GM23248 (cell line): Measurements from ENCODE around the gene TTBK2.

Experiments
- EZH2 ChIP-seq: fragments of 200-600 bp; sonication (generic); IDR thresholded peaks from 2 replicates; pipeline ENCODE4 v1.6.1; 2018; ENCODE audit warnings: antibody characterized with exemption, mild to moderate bottlenecking; ENCODE audit not compliant: insufficient read depth, poor library complexity, severe bottlenecking
- EZH2phosphoT487 ChIP-seq: fragments of 200-600 bp; sonication (generic); IDR thresholded peaks from 2 replicates; pipeline ENCODE4 v1.6.1; 2018; ENCODE audit warnings: antibody characterized with exemption, moderate library complexity, mild to moderate bottlenecking, low read depth; ENCODE audit not compliant: insufficient read depth

DNA sequence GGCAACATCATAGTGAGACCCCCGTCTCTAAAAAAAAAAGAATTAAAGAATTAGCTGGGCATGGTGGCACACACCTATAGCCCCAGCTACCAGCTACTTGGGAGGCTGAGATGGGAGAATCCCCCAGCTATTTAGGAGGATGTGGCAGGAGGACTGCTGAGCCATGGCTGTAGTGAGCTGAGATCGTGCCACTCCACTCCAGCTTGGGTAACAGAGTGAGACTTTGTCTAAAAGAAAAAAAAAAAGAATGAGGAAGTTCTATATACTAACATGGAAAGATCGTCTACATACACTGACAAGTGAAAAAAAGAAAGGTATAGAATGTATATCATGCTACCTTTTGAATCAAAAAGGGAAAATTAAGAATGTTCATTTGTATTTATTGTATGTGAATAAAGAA, 99.8 kb downstream of the TTBK2 start:
- no peak for TF ChIP-seq EZH2phosphoT487
- TF ChIP-seq EZH2, result no peak
